HepG2 (cell line): ENCODE results near the gene FAM89B. TPM values are rescaled to one million over a fixed set of nuclear protein-coding genes. Genes with fewer than 3 reads are reported as not detected.

Experiments used
- FOSL1 ChIP-seq: sonication (generic); formaldehyde crosslinking; IDR thresholded peaks from 2 replicates; pipeline ENCODE4 v1.9.0; 2021; ENCODE audit warnings: missing genetic modification reagents, borderline replicate concordance
- HOXA3 ChIP-seq: sonication (generic); formaldehyde crosslinking; IDR thresholded peaks from 2 replicates; pipeline ENCODE4 v1.5.0; 2020; ENCODE audit warnings: missing genetic modification reagents
- MAFK ChIP-seq, 2 experiments: IDR thresholded peaks in 1 of 2; conservative IDR thresholded peaks in 1 of 2; 2 replicates each; pipeline ENCODE4 v1.6.1; 2011; ENCODE audit warnings: improper control_type of control experiment in 2 of 2, low read length in 2 of 2
- MLLT10 ChIP-seq: sonication (generic); formaldehyde crosslinking; IDR thresholded peaks from 2 replicates; pipeline ENCODE4 v1.4.0; 2020; ENCODE audit warnings: missing genetic modification reagents
- NONO ChIP-seq, 2 experiments: fragments of 450-650 bp in 1 of 2; sonication (generic) in 1 of 2; formaldehyde crosslinking in 1 of 2; IDR thresholded peaks in 1 of 2; conservative IDR thresholded peaks in 1 of 2; 2 replicates each; pipeline versions ENCODE4 v1.6.1 to v1.8.0; 2017 to 2022; ENCODE audit warnings: mild to moderate bottlenecking in 1 of 2, missing genetic modification reagents in 1 of 2, moderate library complexity in 1 of 2
- PAXIP1 ChIP-seq: sonication (generic); formaldehyde crosslinking; conservative IDR thresholded peaks from 2 replicates; pipeline ENCODE4 v1.4.0; 2020; ENCODE audit warnings: mild to moderate bottlenecking, missing genetic modification reagents, moderate library complexity
- POLR2AphosphoS5 ChIP-seq: IDR thresholded peaks from 2 replicates; pipeline ENCODE4 v1.6.1; 2012; ENCODE audit warnings: low read depth, low read length
- SALL2 ChIP-seq: sonication (generic); formaldehyde crosslinking; IDR thresholded peaks from 2 replicates; pipeline ENCODE4 v1.8.1; 2023; ENCODE audit warnings: mild to moderate bottlenecking, missing genetic modification reagents, inconsistent platforms
- TCF7L2 ChIP-seq: IDR thresholded peaks from 2 replicates; pipeline ENCODE4 v1.6.1; 2011; ENCODE audit warnings: mild to moderate bottlenecking, low read depth, low read length, moderate library complexity
- ZFP37 ChIP-seq: sonication (generic); formaldehyde crosslinking; IDR thresholded peaks from 2 replicates; pipeline ENCODE4 v1.4.0; 2020; ENCODE audit warnings: missing genetic modification reagents, borderline replicate concordance
- ZNF124 ChIP-seq: sonication (generic); formaldehyde crosslinking; IDR thresholded peaks from 2 replicates; pipeline ENCODE4 v1.4.0; 2020; ENCODE audit warnings: missing genetic modification reagents
- ZNF878 ChIP-seq: sonication (generic); formaldehyde crosslinking; IDR thresholded peaks from 2 replicates; pipeline ENCODE4 v1.8.1; 2023; ENCODE audit warnings: mild to moderate bottlenecking, missing genetic modification reagents, moderate library complexity
- ZSCAN20 ChIP-seq: sonication (generic); formaldehyde crosslinking; IDR thresholded peaks from 2 replicates; pipeline ENCODE4 v1.4.0; 2020; ENCODE audit warnings: missing genetic modification reagents, mild to moderate bottlenecking, borderline replicate concordance
- polyA plus RNA-seq, 8 experiments: library from polyadenylated mRNA; depleted of rRNA in 3 of 8; stranded (reverse) in 7 of 8; unstranded in 1 of 8; fragments of >200 nt; fragmentation: Illumina TruSeq in 4 of 8; extraction: Trizol in 4 of 8; gene quantifications; 2 replicates each; pipeline versions ENCODE4 v1.2.1 to v1.2.3, GENCODE V29; 2011 to 2016; ENCODE audit warnings: low read depth in 4 of 8, missing spikeins in 1 of 8, mixed read lengths in 1 of 8; ENCODE audit not compliant: insufficient read depth in 1 of 8
- total RNA-seq, 5 experiments: library from RNA; depleted of rRNA; stranded (reverse); fragments of >200 nt; fragmentation: Illumina TruSeq; extraction: Trizol; gene quantifications; 2 replicates each; pipeline ENCODE4 v1.2.3, GENCODE V29; 2016; ENCODE audit warnings: low read depth in 1 of 5
- TF ChIP-seq, protein P1 (sequence below): sonication (generic); formaldehyde crosslinking; IDR thresholded peaks from 2 replicates; pipeline ENCODE4 v1.5.0; 2020; ENCODE audit warnings: mild to moderate bottlenecking, missing genetic modification reagents, moderate library complexity
- TF ChIP-seq, protein P2 (sequence below): sonication (generic); formaldehyde crosslinking; IDR thresholded peaks from 2 replicates; pipeline ENCODE4 v1.8.0; 2023; ENCODE audit warnings: mild to moderate bottlenecking, missing genetic modification reagents
- TF ChIP-seq, protein P3 (sequence below): sonication (generic); formaldehyde crosslinking; IDR thresholded peaks from 2 replicates; pipeline ENCODE4; 2020; ENCODE audit warnings: missing genetic modification reagents, mild to moderate bottlenecking, borderline replicate concordance
- TF ChIP-seq, protein P4 (sequence below): sonication (generic); formaldehyde crosslinking; IDR thresholded peaks from 2 replicates; pipeline ENCODE4 v1.4.0; 2020; ENCODE audit warnings: mild to moderate bottlenecking, missing genetic modification reagents

The FAM89B gene
- total and polyA plus RNA-seq, 2 of the 13 experiments (the other 11 are each of a cell fraction or from before 2014, with no cell fraction given), result 5.7 to 8.0 TPM

GRCh38 chr11:65593518-65594414 is 21.4 kb downstream of the FAM89B start (continued):
- TF ChIP-seq, protein P1, sequence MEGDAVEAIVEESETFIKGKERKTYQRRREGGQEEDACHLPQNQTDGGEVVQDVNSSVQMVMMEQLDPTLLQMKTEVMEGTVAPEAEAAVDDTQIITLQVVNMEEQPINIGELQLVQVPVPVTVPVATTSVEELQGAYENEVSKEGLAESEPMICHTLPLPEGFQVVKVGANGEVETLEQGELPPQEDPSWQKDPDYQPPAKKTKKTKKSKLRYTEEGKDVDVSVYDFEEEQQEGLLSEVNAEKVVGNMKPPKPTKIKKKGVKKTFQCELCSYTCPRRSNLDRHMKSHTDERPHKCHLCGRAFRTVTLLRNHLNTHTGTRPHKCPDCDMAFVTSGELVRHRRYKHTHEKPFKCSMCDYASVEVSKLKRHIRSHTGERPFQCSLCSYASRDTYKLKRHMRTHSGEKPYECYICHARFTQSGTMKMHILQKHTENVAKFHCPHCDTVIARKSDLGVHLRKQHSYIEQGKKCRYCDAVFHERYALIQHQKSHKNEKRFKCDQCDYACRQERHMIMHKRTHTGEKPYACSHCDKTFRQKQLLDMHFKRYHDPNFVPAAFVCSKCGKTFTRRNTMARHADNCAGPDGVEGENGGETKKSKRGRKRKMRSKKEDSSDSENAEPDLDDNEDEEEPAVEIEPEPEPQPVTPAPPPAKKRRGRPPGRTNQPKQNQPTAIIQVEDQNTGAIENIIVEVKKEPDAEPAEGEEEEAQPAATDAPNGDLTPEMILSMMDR (CRISPR knock-in tag), result peak; percentile 82
- TF ChIP-seq TCF7L2 (no peak), MLLT10 (CRISPR knock-in tag) (no peak), ZSCAN20 (CRISPR knock-in tag) (no peak), POLR2AphosphoS5 (no peak), ZNF878 (CRISPR knock-in tag) (no peak), HOXA3 (CRISPR knock-in tag) (no peak), ZNF124 (CRISPR knock-in tag) (no peak), SALL2 (CRISPR knock-in tag) (no peak), PAXIP1 (CRISPR knock-in tag) (no peak), MAFK (conservative IDR thresholded peaks at IDR 0.05 in 1 of 2, IDR thresholded peaks at IDR 0.05 in 1 of 2; ENCODE audit: low read length in 2 of 2) (no peak), ZFP37 (CRISPR knock-in tag) (no peak), FOSL1 (CRISPR knock-in tag) (no peak), NONO (IDR thresholded peaks at IDR 0.05) (no peak), NONO (CRISPR knock-in tag; conservative IDR thresholded peaks at IDR 0.05) (no peak)
- TF ChIP-seq, protein P2, sequence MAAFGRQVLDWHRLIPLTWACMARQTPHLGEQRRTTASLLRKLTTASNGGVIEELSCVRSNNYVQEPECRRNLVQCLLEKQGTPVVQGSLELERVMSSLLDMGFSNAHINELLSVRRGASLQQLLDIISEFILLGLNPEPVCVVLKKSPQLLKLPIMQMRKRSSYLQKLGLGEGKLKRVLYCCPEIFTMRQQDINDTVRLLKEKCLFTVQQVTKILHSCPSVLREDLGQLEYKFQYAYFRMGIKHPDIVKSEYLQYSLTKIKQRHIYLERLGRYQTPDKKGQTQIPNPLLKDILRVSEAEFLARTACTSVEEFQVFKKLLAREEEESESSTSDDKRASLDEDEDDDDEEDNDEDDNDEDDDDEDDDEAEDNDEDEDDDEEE, result no peak
- TF ChIP-seq, protein P3, sequence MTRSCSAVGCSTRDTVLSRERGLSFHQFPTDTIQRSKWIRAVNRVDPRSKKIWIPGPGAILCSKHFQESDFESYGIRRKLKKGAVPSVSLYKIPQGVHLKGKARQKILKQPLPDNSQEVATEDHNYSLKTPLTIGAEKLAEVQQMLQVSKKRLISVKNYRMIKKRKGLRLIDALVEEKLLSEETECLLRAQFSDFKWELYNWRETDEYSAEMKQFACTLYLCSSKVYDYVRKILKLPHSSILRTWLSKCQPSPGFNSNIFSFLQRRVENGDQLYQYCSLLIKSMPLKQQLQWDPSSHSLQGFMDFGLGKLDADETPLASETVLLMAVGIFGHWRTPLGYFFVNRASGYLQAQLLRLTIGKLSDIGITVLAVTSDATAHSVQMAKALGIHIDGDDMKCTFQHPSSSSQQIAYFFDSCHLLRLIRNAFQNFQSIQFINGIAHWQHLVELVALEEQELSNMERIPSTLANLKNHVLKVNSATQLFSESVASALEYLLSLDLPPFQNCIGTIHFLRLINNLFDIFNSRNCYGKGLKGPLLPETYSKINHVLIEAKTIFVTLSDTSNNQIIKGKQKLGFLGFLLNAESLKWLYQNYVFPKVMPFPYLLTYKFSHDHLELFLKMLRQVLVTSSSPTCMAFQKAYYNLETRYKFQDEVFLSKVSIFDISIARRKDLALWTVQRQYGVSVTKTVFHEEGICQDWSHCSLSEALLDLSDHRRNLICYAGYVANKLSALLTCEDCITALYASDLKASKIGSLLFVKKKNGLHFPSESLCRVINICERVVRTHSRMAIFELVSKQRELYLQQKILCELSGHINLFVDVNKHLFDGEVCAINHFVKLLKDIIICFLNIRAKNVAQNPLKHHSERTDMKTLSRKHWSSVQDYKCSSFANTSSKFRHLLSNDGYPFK (CRISPR knock-in tag), result 0 out of 2 replicates have a peak, but pooled peaks have one; percentile 33
- TF ChIP-seq, protein P4, sequence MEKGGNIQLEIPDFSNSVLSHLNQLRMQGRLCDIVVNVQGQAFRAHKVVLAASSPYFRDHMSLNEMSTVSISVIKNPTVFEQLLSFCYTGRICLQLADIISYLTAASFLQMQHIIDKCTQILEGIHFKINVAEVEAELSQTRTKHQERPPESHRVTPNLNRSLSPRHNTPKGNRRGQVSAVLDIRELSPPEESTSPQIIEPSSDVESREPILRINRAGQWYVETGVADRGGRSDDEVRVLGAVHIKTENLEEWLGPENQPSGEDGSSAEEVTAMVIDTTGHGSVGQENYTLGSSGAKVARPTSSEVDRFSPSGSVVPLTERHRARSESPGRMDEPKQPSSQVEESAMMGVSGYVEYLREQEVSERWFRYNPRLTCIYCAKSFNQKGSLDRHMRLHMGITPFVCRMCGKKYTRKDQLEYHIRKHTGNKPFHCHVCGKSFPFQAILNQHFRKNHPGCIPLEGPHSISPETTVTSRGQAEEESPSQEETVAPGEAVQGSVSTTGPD (CRISPR knock-in tag), result no peak
